HEK293 (cell line): ENCODE results near the gene ADAM23.

Source experiments
- CTCF ChIP-seq: fragments of 450-650 bp; formaldehyde crosslinking; IDR thresholded peaks from 2 replicates; pipeline ENCODE4 v1.5.1; 2016; ENCODE audit warnings: missing biosample characterization, missing genetic modification characterization
- GLIS2 ChIP-seq: fragments of 450-650 bp; formaldehyde crosslinking; IDR thresholded peaks from 2 replicates; pipeline ENCODE4 v1.5.1; 2016; ENCODE audit warnings: missing biosample characterization, missing genetic modification characterization
- KLF1 ChIP-seq: fragments of 450-650 bp; formaldehyde crosslinking; IDR thresholded peaks from 2 replicates; pipeline ENCODE4 v1.5.1; 2016; ENCODE audit warnings: missing biosample characterization, missing genetic modification characterization
- TCF7L2 ChIP-seq: IDR thresholded peaks from 2 replicates; pipeline ENCODE4 v1.6.1; 2011; ENCODE audit warnings: low read depth, mild to moderate bottlenecking, inconsistent platforms, low read length, moderate library complexity, borderline replicate concordance
- ZNF248 ChIP-seq: fragments of 450-650 bp; formaldehyde crosslinking; IDR thresholded peaks from 2 replicates; pipeline ENCODE4 v1.5.1; 2017; ENCODE audit warnings: missing biosample characterization, missing genetic modification characterization
- ZNF274 ChIP-seq, 2 experiments: fragments of 200-500 bp in 1 of 2; fragments of 450-650 bp in 1 of 2; sonication (Bioruptor generic) in 1 of 2; formaldehyde crosslinking in 1 of 2; IDR thresholded peaks; 2 replicates each; pipeline versions ENCODE4 v1.5.1 to v1.6.1; 2014 to 2016; ENCODE audit warnings: borderline replicate concordance in 1 of 2, inconsistent platforms in 1 of 2, low read length in 1 of 2, missing biosample characterization in 1 of 2, missing genetic modification characterization in 1 of 2
- ZNF292 ChIP-seq: fragments of 450-650 bp; formaldehyde crosslinking; IDR thresholded peaks from 2 replicates; pipeline ENCODE4 v1.5.1; 2016; ENCODE audit warnings: low read depth, missing biosample characterization, missing genetic modification characterization, borderline replicate concordance
- ZNF354C ChIP-seq: fragments of 450-650 bp; formaldehyde crosslinking; IDR thresholded peaks from 2 replicates; pipeline ENCODE4 v1.5.1; 2016; ENCODE audit warnings: missing biosample characterization, missing genetic modification characterization, low read depth, borderline replicate concordance
- ZNF449 ChIP-seq: fragments of 450-650 bp; formaldehyde crosslinking; IDR thresholded peaks from 2 replicates; pipeline ENCODE4 v1.5.1; 2017; ENCODE audit warnings: missing biosample characterization, mild to moderate bottlenecking, missing genetic modification characterization, moderate library complexity
- ZNF513 ChIP-seq: fragments of 450-650 bp; IDR thresholded peaks from 2 replicates; pipeline ENCODE4 v1.5.1; 2018; ENCODE audit warnings: missing biosample characterization, missing genetic modification characterization
- ZNF561 ChIP-seq: fragments of 450-650 bp; IDR thresholded peaks from 2 replicates; pipeline ENCODE4 v1.5.1; 2018; ENCODE audit warnings: missing biosample characterization, missing genetic modification characterization, borderline replicate concordance
- ZNF639 ChIP-seq: fragments of 450-650 bp; formaldehyde crosslinking; IDR thresholded peaks from 2 replicates; pipeline ENCODE4 v1.5.1; 2016; ENCODE audit warnings: missing biosample characterization, missing genetic modification characterization

- TF ChIP-seq CTCF, result no peak
- no peak for TF ChIP-seq ZNF292 (tag by site-specific recombination)
- TF ChIP-seq TCF7L2, result no peak
- TF ChIP-seq KLF1 (tag by site-specific recombination), result no peak
- TF ChIP-seq ZNF354C, result no peak
- no peak for TF ChIP-seq ZNF248 (tag by site-specific recombination)
- no peak for TF ChIP-seq ZNF561 (tag by site-specific recombination)
- no peak for TF ChIP-seq ZNF274 (IDR thresholded peaks at IDR 0.05; ENCODE audit: low read length)
- no peak for TF ChIP-seq ZNF274 (tag by site-specific recombination; IDR thresholded peaks at IDR 0.05; ENCODE audit: borderline replicate concordance)
- no peak for TF ChIP-seq ZNF449 (tag by site-specific recombination)
- TF ChIP-seq GLIS2, result no peak
- TF ChIP-seq ZNF513 (tag by site-specific recombination), result no peak
- no peak for TF ChIP-seq ZNF639 (tag by site-specific recombination)
Measured at GRCh38 chr2:206438196-206438724, 5.1 kb upstream of the ADAM23 start.
